Fibroblast of villous mesenchyme (primary cell): ENCODE measurements around the gene C1orf198. TPM values are rescaled to one million over a fixed set of nuclear protein-coding genes. Genes with fewer than 3 reads are reported as not detected.

Source experiments
- DNase-seq: peaks from one replicate; pipeline ENCODE4 v3.0.0-alpha.2; 2010; ENCODE audit warnings: low read depth
- H3K4me3 ChIP-seq: 2 replicates; pipeline ENCODE4 v1.5.1; 2011; ENCODE audit warnings: low read depth, mild to moderate bottlenecking, low read length
- CTCF ChIP-seq: IDR thresholded peaks from 2 replicates; pipeline ENCODE4 v1.5.1; 2012; ENCODE audit warnings: low read depth, mild to moderate bottlenecking, low read length; ENCODE audit not compliant: insufficient read depth
- small RNA-seq: library from RNA; depleted of rRNA; stranded (forward); fragments of <200 nt; gene quantifications from one replicate; pipeline ENCODE3, GENCODE V24; 2012
- total RNA-seq: library from RNA; depleted of rRNA; stranded (reverse); fragments of >200 nt; gene quantifications from 2 replicates; pipeline ENCODE4 v1.2.3, GENCODE V29; 2012

C1orf198 gene
- total RNA-seq, 1 donor, result 399 TPM

GRCh38 chr1:230792691-230793462 is 75.4 kb downstream of the C1orf198 start:
- H3K4me3 ChIP-seq, result no peak overlapping the region
- peak; percentile 28 for DNase-seq
- peak; percentile 30 for TF ChIP-seq CTCF

DNA sequence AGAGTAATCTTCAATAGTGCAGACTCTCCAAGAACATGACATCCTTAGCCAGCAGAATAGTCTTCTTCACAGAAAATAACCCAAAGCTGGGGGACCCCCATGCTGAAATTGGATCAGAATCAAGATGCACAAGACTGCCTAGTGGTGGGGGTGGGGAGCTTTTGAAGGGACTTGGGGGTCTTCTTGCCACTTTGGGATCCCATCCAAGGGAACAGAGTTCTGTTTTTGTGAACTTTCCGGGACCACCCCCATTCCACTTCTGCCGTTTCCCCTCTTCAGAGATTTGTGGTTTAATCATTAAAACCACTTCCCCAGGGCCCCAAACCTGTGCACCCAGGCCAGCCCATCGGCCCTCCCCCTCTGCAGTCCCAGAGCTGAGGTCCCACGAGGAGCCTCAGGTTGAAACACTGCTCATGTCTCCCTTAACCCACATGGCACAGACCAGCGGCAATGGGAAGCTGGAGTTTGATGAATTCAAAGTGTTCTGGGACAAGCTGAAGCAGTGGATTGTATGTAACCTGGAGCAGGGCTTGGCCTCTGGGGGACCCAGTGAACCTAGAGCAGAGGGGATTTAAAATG is 76.2 kb downstream of the C1orf198 start:
- no peak for TF ChIP-seq CTCF
- no peak overlapping the region for H3K4me3 ChIP-seq

GRCh38 chr1:230790026-230790425 is 78.3 kb downstream of the C1orf198 start:
- DNase-seq, result no peak
- no peak for TF ChIP-seq CTCF
- H3K4me3 ChIP-seq, result no peak overlapping the region

More for the DNA sequence above, 76.2 kb downstream of the C1orf198 start:
- no peak for DNase-seq

DNA sequence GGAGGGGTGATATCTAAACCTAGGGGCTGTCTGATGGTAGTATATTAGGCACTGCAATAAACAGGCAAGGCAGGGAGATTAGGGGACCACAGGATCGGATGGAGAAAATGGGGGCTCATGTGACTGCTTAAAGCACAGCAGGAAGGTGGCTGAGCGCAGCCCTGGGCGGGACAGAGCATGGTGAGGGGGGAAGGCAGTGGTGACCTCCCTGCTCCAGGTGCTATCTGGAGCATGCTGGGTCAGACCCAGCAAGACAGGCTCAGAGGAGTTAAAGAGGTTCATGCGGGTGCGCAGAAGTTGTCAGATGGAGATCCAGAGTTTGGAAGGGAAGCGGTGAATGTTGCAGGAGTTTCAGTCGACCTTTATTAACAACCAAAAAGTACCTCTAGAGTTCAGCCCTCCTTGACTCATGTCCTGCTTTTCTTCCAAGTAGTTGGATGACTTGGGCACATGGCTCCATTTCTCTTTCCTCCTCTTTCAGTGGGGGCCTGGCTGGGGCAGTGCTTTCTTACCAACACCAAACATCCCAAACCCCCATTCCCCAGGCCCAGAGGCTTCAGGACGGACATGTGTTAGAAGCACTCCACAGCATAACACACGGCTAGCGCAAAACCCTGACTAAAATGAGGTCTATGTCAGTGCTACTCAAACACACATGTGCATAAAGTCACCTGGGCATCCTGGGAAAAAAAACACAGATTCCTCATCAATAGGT is 79.6 kb downstream of the C1orf198 start:
- DNase-seq, result no peak
- H3K4me3 ChIP-seq, result no peak overlapping the region
- no peak for TF ChIP-seq CTCF

- H3K4me3 ChIP-seq, result no peak overlapping the region
- DNase-seq, result no peak
- no peak for TF ChIP-seq CTCF
Measured at GRCh38 chr1:230787471-230787870, 80.8 kb downstream of the C1orf198 start.

Small RNA genes within 50 kb of the gene (small RNA-seq; reads per million reads assigned to genes)
- gene RN7SL837P, result not detected
- gene RNA5SP79, result not detected

Other genes with a start within 250 kb of the C1orf198 start
- 20.6 and 21.6 TPM in 2 replicates for gene COG2, start 226.0 kb downstream of the C1orf198 start, total RNA-seq
- 0.32 TPM in 1 of 2 replicates, not detected in the other for gene AGT, start 154.4 kb downstream of the C1orf198 start, total RNA-seq
- not detected in 2 replicates for gene CAPN9, start 121.1 kb downstream of the C1orf198 start, total RNA-seq
- gene TTC13, start 110.3 kb upstream of the C1orf198 start, total RNA-seq, result 15.8 and 18.6 TPM in 2 replicates
- gene ARV1, start 110.6 kb upstream of the C1orf198 start, total RNA-seq, result 15.8 and 19.0 TPM in 2 replicates
- gene FAM89A, start 171.7 kb upstream of the C1orf198 start, total RNA-seq, result 7.7 and 22.5 TPM in 2 replicates